ENCODE measurements around the gene SORL1-AS1.

SORL1-AS1 gene

DNA sequence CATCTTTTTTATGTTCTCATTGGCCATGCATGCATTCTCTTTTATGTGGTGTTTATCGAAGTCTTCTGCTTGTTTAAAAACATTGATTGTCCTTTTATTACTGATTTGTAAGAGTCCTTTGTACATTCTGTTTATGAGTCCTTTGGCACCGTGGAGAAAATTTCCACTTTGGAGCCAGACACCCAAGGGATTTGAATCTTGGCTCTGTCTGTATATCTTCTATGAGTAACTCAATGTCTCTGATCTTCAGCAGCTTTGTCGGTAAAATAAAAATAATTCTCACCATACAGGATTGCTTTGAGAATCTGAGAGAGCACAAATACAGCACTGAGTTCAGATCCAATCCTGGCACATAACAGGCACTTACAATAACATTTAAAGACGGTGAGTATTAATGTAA, 13.4 kb downstream of the SORL1-AS1 start:
- intact Hi-C loops (cut with DNase I): no loop called here
- ATAC-seq (ENCODE audit: poor library complexity) (no peak), DNase-seq (no peak)

DNA sequence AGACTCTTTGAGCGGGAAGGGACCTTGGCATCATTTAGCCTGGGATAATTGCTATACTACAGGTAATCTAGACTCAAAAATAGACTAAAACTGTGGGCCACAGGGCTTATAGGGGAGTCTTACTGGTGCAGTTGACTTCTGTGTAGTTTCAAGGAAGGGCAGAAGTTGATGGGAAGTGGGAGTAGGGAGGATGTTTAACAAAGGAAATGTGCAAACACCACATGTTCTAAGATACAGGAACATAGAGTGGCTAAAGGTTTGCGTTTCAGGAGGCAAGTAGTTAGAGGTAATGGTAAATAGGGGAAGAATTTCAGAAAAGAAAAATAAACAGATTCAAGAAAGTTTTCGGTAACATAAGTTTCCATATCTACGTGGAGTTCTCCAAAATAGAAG, 15.1 kb downstream of the SORL1-AS1 start:
- DNase-seq (no peak), ATAC-seq (ENCODE audit: poor library complexity) (peak; percentile 22)
- intact Hi-C loops (cut with DNase I): no loop called here

DNA sequence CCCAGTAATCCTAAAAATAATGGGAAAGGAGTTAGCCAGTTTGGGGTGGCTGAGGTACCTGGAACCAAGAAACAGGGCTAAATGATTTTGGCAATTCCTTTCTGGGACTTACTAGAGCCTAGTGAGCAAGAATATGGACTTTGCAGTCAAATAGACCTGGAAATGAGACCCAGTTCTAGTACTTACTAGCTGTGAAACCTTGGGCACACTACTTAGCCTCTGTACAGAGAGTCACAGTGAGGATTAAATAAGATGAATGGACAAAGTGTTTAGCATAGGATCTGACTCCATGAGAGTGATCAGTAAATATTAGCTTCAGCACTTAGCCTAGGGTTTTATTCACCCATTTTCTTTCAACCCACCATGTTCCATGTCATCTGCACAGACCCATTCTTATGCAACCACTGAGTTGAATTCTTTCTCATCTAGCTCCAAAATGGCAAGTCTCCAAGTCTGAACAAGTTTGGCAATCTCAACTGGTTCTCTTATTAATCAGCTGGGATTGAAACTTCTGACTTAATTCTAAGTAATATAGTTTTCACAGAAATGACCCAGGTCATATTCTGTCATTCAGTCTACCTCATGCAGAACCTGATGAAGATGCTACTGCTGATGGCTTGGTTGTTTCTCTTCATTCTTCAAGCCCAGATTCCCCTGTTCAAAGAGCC, 15.6 kb downstream of the SORL1-AS1 start:
- DNase-seq (no peak), ATAC-seq (ENCODE audit: poor library complexity) (peak; percentile 75)
- intact Hi-C loops (cut with DNase I): no loop called here

DNA sequence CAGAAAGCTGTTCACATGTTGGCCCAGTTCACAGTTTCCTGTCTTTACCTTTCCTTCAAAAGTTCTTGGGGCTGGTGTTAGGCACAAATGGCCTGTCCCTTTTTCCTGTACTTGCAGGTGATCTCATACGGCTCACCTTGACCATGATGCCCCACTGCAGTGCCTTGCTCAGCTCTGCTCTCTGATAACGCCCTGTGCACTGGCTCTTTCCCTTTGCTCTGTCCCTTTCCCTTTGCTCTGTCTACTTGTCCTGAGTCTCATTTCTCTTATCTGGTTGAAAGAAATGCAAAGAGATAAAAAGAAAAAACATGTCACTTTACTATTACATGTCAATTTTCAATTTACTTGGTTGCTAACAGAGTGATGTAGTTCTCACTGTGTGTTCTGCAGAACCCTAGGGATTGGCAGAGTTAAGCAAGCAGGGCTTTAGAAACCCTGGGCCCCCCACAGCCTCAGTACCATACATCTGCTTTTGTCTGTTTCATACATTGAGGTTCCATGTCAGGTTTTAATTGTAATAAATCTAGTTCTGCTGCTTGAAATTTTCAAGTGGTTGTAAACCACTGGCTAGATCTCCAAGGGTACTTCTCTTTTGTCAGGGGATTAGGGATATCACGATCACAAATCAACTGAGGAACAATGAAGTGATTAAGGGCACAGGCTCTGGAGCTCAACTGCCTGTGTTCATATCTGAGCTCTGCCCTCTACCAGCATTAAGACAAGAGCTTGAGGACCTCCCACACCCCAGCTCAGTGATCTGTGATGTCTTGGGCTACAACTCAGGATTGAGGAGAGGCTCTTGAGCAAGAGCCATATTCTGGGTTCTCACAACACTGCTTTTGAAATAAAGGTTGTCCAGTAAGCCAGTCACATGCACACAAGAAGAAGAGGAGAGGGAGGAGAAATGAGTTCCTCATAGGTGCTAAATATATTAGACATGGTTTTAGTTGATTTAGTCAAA, 16.9 kb downstream of the SORL1-AS1 start:
- no peak for DNase-seq
- intact Hi-C loops (cut with DNase I): no loop called here
- ATAC-seq (ENCODE audit: poor library complexity): peak; percentile 29

DNA sequence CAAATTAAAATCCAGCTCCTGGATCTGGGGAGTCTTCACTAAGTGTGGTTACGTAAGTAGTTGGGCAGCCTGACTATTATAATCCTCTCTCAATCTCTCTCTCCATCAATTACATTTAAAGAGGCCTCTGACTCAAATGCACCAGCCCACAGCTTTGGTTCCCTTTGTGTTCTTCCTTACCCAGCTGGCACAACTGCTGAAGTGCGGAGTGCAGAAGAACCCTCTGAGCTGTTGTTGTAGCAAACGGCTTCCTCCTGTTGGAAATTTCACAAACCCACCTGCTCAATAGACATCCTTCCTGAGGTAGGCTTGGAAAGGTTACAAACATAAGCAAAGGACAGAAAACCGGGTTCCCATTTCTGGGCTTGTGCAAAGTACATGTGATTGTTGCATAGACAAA, 17.6 kb downstream of the SORL1-AS1 start:
- intact Hi-C loops (cut with DNase I): no loop called here
- DNase-seq (no peak), ATAC-seq (ENCODE audit: poor library complexity) (no peak)

DNA sequence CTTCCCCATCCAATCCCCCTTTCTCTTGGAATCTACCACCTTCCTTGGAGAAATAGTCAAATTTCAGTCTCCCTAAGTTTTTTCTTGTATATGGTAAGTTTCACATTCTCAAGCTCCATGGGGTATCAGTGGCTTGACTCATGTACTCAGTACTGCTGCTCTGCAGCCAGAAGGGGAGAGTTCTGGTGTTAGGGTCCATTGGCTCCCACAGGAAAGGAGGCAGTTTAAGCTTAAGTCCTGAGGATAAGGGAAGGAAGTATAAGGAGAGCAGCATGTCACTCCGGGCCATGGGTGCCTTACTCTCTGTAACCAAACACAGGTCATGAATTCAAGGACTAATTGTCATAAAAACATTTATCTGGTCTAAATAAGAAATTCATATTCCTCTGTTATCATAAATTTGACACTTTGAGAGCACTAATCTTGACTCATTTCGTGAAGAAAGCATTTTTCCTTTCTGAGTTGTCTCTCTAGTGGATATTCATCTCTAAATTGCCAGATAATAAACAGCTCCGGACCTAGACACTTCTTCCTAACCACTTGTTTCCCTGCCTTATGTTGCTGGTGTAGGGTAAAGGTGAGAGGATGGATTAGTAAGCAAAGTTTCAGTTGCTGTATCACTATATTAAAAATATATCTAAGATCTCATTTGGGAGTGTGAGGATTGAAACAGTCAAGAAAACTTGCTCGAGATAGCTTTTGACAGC, 20.8 kb downstream of the SORL1-AS1 start:
- DNase-seq: no peak
- no peak for ATAC-seq (ENCODE audit: poor library complexity)
- intact Hi-C loops (cut with DNase I): no loop called here

DNA sequence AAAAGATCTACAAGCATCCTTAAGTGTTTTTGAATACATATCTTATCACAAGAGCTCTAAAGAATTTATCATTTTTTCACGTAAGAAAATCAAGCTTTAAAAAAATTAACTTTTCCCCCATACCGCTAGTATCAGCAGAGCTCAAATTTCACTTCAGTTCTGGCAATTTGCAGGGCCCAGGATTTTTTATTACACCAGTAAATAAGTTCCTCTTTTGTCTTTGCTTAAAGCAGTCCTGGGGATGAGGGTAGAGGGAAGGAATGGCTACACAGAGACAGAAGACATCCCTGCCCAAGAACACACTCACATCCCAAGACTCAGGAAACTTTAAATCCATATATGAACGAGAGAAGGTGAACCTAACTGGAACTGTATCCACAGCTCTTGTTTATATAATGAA, 23.2 kb downstream of the SORL1-AS1 start:
- ATAC-seq (ENCODE audit: poor library complexity): no peak
- intact Hi-C loops (cut with DNase I): no loop called here
- no peak for DNase-seq

DNA sequence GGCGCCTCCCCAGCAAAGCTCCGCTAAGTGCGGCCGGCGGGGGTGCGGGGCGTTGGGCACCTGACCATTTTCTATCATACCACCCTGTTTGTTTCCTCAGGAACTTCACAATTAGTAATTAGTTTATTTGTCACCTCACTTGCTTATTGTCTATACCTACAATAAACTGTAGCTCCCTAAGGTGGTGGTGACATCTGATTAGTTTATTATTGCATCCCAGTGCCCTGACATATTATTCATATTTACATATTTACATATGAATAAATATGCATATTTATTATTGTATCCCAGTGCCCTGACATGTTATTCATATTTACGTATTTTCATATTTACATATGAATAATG, 25.4 kb downstream of the SORL1-AS1 start:
- intact Hi-C loops (cut with DNase I): no loop called here
- ATAC-seq (ENCODE audit: poor library complexity): no peak
- no peak for DNase-seq

DNA sequence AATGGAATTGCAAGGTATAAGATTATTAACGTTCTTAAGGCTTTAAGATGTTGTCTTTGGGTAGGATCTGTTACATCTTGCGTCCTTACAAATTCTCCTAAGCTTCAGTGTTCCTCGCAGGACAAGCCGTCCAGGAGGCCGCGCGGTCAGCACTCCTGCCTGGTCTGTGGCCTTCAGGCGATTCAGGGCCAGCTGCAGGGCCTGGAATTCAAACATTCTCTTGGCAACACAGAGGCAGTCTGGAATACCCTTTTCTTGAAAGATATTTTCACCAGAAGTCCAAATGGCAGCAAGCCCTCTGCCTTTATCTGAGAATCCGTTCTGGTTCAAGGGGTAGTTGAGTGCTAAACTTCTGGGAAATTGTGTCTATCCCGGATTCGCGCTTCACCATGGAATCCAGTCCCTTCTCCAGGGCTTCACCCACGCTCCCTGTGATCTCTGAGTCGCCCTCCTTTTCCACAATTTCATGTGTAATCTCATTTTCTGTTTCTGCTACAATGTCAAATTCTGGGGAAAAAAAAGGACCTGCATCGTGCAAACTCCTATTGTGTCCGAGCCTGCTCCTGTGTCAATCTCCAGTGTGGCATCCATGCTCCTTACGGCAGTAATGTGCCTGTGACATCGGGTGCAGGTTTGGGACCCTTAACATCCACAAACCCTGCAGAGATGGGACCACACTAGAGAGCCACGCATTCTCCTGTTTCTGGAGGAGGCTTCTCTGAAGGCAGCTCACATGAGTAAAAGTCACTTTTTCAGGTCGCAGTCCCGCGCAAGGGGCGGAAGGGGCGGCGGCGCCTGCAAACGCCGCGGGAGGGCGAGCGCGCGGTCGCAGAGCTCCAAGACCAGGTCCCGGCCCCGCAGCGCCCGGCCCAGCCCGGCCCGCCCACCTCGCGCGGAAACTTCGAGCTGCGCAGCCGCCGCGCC, 26.0 kb downstream of the SORL1-AS1 start:
- peak; percentile 95 for ATAC-seq (ENCODE audit: poor library complexity)
- peak; percentile 71 for DNase-seq
- intact Hi-C loops (cut with DNase I): no loop called here

DNA sequence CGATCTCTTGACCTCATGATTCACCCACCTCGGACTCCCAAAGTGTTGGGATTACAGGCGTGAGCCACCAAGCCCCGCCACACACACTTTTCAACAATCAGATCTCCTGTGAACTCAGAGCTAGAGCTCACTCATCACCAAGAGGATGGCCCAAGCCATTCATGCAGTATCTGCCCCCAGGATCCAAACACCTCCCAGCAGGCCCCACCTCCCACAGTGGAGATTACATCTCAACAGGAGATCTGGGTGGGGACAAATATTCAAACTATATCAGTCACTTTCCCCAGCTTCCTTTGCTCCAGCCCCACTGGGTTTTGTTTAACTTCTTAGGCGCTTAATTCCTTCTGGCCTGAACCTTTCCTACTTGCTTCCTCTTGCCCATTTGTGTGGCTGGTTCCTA, 26.9 kb downstream of the SORL1-AS1 start:
- no peak for DNase-seq
- intact Hi-C loops (cut with DNase I): no loop called here

DNA sequence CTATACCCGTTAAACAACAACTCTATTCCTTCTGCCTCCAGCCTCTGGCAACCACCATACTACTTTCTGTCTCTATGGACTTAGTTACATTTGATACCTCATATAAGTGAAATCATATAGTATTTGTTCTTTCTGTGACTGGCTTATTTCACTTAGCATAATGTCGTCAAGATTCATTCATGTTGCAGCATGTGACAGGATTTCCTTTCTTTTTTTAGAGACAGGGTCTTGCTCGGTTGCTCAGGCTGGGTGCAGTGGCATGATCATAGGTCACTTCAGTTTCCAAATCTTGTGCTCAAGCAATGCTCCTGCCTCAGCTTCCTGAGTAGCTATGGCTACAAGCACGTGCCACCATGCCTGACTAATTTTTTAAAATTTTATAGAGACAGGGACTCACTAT, 30.1 kb downstream of the SORL1-AS1 start:
- intact Hi-C loops (cut with DNase I): no loop called here
- DNase-seq: no peak
- ATAC-seq (ENCODE audit: poor library complexity): no peak

More for the DNA sequence above, 26.9 kb downstream of the SORL1-AS1 start:
- no peak for ATAC-seq (ENCODE audit: poor library complexity)

DNA sequence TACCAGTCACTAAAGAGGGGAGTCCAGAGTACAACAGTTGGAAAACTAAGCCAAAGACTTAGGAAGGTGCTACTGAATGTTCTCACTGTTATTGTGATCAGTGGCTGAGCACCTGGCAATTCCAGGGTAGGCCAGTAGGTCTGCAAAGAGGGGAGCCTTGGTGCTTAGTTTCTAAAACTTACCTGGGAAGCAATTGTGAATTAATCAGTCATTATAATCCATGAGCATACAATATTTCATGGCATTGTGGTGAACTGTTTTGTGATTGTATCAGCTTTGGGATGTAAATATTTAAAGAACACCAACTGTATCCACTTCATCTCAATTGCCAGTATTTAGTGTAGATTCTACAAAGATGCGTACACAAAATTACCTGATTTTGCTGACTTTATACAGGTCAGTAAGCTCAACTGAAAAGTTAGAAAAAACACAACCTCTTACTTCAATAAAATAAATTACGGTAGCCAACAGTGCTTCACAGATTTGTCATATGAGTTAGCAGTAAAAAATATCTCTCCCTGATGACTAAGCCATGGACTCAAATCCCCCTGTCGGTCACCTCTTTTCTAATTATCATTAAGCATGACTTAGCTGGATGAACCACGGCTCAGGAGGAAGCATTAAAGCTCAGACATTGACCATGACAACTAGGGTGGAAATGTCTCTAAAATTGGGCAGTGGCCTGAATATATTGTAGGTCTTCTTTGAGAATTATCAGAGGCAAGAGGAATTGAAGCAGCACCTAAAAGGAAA, 31.4 kb downstream of the SORL1-AS1 start:
- intact Hi-C loops (cut with DNase I): no loop called here
- DNase-seq: no peak
- no peak for ATAC-seq (ENCODE audit: poor library complexity)

DNA sequence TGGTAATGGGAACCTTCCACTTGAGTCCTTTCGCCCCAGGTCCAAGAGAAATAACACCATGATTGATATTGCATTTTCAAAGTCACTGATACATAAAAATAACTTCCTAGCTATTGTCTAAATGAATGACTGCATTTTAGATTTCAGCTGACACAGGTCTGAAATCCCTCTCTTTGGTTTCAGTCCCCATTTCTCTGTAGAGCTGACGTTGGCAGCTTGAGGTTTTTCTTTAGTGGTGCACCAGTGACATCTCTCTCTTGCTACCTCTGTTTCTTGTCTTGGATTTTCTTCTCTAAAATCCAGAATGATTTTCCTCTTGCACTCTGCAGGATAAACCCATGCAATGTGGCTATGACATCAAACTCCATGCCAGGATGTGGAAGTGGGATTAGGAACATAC, 32.4 kb downstream of the SORL1-AS1 start:
- no peak for DNase-seq
- intact Hi-C loops (cut with DNase I): no loop called here
- no peak for ATAC-seq (ENCODE audit: poor library complexity)

DNA sequence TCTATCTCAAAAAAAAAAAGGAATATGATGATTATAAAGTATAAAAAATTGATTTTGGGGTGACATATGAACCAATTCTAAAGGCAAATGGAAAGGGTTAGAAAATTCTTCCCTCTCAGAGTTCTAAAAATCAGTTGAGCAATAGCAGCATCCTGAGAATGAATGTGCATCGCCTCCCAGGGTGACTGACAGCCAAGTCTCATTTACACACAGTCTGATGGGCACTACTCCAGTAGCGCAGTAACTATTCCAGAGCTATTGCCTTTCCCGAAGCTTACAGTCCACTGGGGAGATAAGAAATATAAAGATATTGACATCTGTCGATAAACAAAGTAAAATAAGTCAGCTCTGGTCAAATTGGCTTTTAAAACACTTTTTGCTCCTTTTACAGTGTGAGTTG, 32.9 kb downstream of the SORL1-AS1 start:
- intact Hi-C loops (cut with DNase I): loop anchor here (10.0 kb wide), 1 partner anchor 85 kb away; no protein-coding TSS in a partner anchor
- DNase-seq (no peak), ATAC-seq (ENCODE audit: poor library complexity) (peak; percentile 39)

DNA sequence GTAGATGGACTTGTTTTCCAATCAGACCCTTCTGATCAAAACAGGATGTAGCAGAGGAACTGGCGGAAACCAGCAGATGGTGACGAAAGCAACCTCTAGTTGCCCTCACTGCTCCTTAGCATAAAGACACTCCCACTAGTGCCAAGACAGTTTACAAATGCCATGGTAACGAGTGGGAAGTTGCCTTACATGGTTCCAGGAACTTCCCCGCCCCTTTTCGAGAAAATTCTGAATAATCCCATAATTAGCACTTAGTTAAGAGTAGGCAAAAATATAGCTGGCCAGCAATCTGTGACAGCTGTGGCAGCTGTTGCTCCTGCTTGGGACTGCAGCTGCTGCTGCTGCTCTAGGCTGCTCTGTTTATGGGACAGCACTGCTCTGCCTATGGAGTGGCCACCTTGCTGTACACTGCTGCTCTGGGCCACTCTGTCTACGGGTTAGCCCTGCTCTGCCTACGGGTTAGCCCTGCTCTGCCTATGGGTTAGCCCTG, 34.1 kb downstream of the SORL1-AS1 start:
- intact Hi-C loops (cut with DNase I): loop anchor here (10.0 kb wide), 1 partner anchor 84 kb away; no protein-coding TSS in a partner anchor
- DNase-seq: peak; percentile 60
- ATAC-seq (ENCODE audit: poor library complexity): peak; percentile 44

DNA sequence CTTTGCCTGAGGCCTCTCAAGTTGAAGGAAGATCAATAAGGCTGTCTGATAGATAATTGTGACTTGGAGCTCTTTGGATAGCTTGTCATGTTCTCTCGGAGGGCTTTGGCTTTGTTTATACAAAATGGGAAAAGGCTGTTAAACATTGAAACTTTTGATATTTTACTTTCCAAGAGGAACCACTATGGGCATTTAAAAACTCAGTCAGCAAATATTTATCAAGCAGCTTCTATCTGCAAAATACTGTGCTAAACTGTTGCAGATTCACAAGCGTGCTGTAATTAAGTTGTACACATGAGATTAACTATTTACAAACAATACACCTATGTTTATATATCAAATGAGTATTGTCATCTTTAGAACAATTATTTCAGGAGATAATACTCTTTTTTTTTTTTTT, 35.2 kb downstream of the SORL1-AS1 start:
- no peak for DNase-seq
- ATAC-seq (ENCODE audit: poor library complexity): no peak
- intact Hi-C loops (cut with DNase I): loop anchor here (10.0 kb wide), 1 partner anchor 83 kb away; no protein-coding TSS in a partner anchor

DNA sequence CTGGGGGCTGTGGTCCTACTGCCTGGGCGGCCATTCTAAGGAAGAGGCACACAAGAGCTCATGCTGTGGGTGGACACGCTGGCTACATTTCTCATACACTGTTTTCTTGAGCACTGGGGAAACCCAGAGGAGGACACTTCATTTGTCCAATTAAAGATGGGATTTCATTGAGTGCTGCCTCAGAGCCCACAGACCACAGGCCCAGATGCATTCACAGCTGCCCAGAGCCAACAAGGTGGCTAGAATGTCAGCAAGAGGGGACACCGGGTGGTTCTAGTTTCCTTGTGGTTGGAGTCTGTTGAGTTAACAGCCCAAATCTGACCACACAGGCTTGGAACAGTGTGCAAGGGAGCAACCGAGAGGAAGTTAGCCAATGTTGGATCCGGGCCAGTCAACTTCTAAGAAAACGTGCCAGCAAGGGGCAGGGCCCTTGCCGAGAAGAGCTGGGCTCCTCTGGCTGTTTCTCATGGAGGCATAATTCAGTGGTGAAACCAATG, 35.7 kb downstream of the SORL1-AS1 start:
- DNase-seq (peak; percentile 88), ATAC-seq (ENCODE audit: poor library complexity) (peak; percentile 91)
- intact Hi-C loops (cut with DNase I): loop anchor here (10.0 kb wide), 1 partner anchor 82 kb away; no protein-coding TSS in a partner anchor
